Measurements from ENCODE around the gene TGM2.
"Not testable (repeated sequence)": the region's sequence is repeated elsewhere in the genome, so short reads cannot be mapped to it uniquely, and the experiment has no call there.

Gene TGM2

DNA sequence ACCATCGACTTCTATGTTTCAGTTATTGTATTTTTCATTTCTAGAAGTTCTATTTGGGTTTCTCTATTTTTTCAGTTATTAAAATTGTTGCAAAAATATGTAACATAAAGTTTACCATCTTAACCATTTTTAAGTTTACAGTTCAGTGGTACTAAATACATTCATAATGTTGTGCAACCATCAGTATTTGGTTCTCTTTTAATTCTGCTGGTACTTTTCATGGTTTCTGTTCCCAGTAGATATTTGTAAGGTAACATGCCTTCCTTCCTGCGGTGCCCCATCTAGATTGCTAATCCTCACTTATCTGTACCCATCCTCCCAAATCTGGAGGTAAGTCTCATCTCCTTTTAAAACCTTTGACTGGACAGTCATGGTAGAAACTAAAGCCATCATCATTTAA, 47.9 kb downstream of the TGM2 start:
- no peak for DNase-seq (ENCODE audit: low read depth in 1 of 2, low spot score in 1 of 2)

- DNase-seq (ENCODE audit: low read depth in 1 of 2, low spot score in 1 of 2): no peak
Observed at GRCh38 chr20:38116409-38117165, 48.5 kb downstream of the TGM2 start.

DNA sequence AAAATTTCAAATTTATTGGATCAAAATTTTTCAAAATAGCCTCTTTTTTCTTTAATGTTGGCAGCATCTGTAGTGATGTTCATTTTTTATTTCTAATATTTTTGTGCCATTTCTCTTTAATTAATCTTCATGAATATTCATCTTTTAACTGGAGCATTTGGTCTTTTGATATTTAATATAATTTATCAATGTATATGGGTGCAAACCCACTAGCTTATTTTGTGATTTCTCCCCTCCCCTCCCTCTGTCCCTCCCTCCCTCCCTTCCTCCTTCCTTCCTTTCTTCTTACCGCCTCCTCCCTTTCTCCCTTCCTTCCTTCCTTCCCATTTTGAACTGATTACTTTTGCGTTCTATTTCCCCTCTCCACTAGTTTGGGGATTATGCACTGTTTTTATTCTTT, 49.2 kb downstream of the TGM2 start:
- DNase-seq (ENCODE audit: low read depth in 1 of 2, low spot score in 1 of 2): no peak

DNA sequence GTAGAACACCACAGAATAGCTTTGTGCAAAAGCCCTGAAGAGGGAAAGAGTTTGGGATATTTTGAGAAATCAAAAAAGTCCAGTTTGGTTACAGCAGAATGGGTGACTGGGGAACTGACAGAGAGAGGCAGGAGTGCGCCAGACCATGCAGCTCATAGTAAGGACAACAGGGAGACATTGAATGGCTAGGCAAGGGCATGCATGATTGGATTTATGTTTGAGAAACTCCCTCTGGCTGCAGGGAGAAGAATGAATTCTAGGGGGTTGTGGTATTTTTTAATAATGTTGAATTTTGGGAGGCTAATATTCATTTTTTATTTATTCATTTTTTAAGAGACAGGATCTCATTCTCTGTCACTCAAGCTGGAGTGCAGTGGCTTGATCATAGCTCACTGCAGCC, 49.9 kb downstream of the TGM2 start:
- no peak for DNase-seq (ENCODE audit: low read depth in 1 of 2, low spot score in 1 of 2)

- no peak for DNase-seq (ENCODE audit: low read depth in 1 of 2, low spot score in 1 of 2)
Observed at GRCh38 chr20:38114353-38114791, 50.7 kb downstream of the TGM2 start.

GRCh38 chr20:38113401-38114325, 51.4 kb downstream of the TGM2 start:
- no peak for DNase-seq (ENCODE audit: low read depth in 1 of 2, low spot score in 1 of 2)

DNA sequence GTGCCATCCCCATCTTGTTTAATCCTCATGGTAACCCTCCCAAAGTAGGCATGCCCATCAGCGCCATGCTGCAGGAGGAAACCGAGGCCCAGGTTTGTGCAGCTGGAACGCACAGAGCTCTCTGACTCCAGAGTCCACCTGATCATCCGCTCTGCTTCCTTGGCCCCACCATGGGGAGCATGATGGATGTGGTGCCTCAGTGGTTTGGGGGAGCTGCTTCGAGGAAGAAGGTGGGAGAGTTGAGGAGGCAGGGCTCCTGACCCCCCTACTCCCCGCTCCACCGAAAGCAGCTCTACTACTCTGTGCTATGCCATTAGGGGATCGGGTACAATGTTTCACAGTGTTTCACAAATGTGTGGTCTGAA, 52.2 kb downstream of the TGM2 start:
- DNase-seq (ENCODE audit: low read depth in 1 of 2, low spot score in 1 of 2): no peak

DNA sequence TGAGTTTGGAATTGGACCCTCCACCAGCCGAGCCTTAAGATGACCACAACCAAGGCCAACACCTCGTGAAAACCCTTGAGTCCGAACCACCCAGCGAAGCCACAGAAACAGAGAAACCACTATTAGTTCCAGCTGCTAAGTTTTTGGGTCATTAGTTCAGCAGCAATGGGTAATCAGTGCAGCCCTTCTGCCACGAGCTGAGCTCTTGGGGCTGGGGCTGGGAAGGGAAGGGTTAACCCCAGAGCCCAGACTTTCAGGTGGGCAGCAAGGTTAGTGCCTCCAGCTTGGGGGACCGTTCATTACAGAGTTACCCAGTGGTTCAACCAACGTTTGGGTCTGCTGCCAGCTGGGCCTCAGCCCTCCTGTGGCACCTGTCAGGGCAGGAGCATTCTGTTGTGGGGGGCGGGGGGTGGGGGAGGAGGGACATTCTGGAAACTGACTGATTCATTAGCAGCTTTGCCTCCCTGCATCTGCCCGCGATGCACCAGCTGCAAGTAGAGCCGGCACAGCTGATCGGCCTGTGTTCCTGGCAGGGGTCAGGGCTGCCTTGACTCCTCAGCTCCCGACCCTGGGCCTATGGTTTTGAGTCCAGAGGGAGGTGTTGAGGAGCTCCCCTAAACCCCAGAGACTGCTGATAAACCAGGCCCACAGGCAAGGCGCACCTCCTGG, 52.7 kb downstream of the TGM2 start:
- DNase-seq (ENCODE audit: low read depth in 1 of 2, low spot score in 1 of 2): no peak

DNA sequence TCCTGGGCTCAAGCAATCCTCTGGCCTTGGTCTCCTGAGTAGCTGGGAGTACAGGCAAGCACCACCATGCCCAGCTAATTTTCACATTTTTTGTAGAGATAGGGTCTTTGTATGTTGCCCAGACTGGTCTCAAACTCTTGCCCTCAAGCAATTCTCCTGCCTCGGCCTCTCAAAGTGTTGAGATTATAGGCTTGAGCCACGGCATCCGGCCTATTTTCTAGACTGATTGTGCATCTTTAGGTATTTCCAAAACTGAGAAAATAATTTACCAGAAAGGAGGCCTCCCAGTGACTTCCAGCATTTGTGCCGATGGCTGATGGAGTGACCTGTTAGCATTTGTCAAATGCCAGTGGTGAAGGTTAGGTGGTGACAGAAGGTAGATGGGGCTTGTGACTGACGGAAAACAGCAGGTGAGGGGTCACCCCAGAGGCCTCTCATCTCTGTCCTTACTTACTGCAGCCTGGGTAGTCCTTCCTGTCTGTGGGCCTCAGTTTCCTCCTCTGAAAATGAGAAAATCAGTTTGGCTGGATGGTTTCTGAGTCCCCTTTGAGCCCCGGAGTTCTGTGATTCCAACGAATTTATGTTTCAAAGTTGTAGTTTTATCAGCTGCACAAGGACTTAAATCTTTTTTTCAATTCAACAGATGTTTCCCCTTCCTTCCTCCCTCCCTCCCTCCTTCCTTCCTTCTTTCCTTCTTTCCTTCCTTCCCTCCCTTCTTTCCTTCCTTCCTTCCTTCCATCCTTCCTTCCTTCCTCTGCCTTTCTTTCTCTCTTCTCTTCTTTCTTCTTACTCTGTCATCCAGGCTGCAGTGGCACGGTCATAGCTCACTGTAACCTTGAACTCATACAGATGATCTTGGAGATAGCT, 53.5 kb downstream of the TGM2 start:
- no peak for DNase-seq (ENCODE audit: low read depth in 1 of 2, low spot score in 1 of 2)

GRCh38 chr20:38110525-38111178, 54.4 kb downstream of the TGM2 start:
- DNase-seq (ENCODE audit: low read depth in 1 of 2, low spot score in 1 of 2): no peak

GRCh38 chr20:38109591-38110524, 55.2 kb downstream of the TGM2 start:
- DNase-seq (ENCODE audit: low read depth in 1 of 2, low spot score in 1 of 2): no peak

GRCh38 chr20:38108986-38109541, 56.0 kb downstream of the TGM2 start:
- DNase-seq (ENCODE audit: low read depth in 1 of 2, low spot score in 1 of 2): no peak

GRCh38 chr20:38108438-38108985, 56.6 kb downstream of the TGM2 start:
- DNase-seq (ENCODE audit: low read depth in 1 of 2, low spot score in 1 of 2): no peak

GRCh38 chr20:38107916-38108315, 57.2 kb downstream of the TGM2 start:
- not testable (repeated sequence) for DNase-seq (ENCODE audit: low read depth in 1 of 2, low spot score in 1 of 2)

DNA sequence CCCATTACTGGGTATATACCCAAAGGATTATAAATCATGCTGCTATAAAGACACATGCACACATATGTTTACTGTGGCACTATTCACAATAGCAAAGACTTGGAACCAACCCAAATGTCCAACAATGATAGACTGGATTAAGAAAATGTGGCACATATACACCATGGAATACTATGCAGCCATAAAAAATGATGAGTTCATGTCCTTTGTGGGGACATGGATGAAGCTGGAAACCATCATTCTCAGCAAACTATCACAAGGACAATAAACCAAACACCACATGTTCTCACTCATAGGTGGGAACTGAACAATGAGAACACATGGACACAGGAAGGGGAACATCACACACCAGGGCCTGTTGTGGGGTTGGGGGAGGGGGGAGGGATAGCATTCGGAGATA, 57.7 kb downstream of the TGM2 start:
- not testable (repeated sequence) for DNase-seq (ENCODE audit: low read depth in 1 of 2, low spot score in 1 of 2)

DNA sequence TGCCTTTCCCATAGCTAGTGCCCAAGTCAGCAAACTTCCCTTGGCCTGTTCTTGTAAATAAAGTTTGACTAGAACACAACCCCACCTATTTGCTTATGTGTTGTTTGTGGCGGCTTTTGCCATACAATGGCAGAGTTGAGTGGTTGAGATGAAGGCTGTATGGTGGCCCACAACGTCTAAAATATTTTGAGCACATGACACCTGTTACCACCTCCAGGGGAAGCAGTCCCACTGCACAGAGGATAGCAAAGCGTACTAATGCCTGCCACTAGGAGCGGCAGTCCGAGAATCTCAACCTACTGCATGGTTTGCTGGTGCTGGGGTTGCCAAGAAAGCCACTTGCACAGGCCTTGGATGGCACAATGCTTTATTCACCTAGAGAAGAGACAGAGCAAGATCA, 58.6 kb downstream of the TGM2 start:
- DNase-seq (ENCODE audit: low read depth in 1 of 2, low spot score in 1 of 2): no peak

DNA sequence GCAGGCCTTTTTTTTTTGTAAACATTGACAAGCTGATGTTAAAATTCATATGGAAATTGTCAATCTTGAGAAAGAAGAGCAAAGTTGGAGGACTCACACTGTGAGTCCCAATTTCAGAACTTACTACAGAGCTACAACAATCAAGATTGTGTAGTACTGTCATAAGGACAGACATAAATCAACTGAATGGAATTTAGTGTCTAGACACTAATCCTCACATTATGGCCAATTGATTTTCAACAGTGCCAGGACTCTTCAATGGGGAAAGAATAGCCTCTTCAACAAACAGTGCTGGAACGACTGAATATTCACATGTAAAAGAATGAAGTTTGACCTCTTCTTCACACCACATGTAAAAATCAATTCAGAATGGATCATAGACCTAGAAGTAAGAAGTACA, 60.8 kb downstream of the TGM2 start:
- no peak for DNase-seq (ENCODE audit: low read depth in 1 of 2, low spot score in 1 of 2)

- not testable (repeated sequence) for DNase-seq (ENCODE audit: low read depth in 1 of 2, low spot score in 1 of 2)
Observed at GRCh38 chr20:38102206-38102605, 62.9 kb downstream of the TGM2 start.

- no peak for DNase-seq (ENCODE audit: low read depth in 1 of 2, low spot score in 1 of 2)
Observed at GRCh38 chr20:38098952-38099351, 66.1 kb downstream of the TGM2 start.
